Stimulated activated CD8-positive, alpha-beta memory T cell treated with anti-CD3 and anti-CD28 coated beads, Interleukin-15, amount 100 ng/mL, for 48 hours (primary cell): ENCODE measurements around the gene IFIT2.
A peak's percentile ranks its signal among the peaks of the same experiment; 100 is the strongest.
"Not testable (repeated sequence)": the region's sequence is repeated elsewhere in the genome, so short reads cannot be mapped to it uniquely, and the experiment has no call there.

Experiments
- DNase-seq, 2 donors: peaks; one replicate each; pipeline ENCODE4 v3.0.0-alpha.2; 2020; ENCODE audit warnings: low read depth in 2 of 2

Gene IFIT2

GRCh38 chr10:89307269-89307577, 5.4 kb downstream of the IFIT2 start:
- no peak for DNase-seq

- no peak for DNase-seq
Observed at GRCh38 chr10:89308266-89308665, 6.4 kb downstream of the IFIT2 start.

GRCh38 chr10:89308736-89309135, 6.9 kb downstream of the IFIT2 start:
- DNase-seq: no peak

GRCh38 chr10:89309156-89310055, 7.6 kb downstream of the IFIT2 start:
- no peak for DNase-seq

- DNase-seq: no peak
Observed at GRCh38 chr10:89310056-89310893, 8.4 kb downstream of the IFIT2 start.

GRCh38 chr10:89312973-89313372, 11.1 kb downstream of the IFIT2 start:
- no peak for DNase-seq

- DNase-seq: no peak
Observed at GRCh38 chr10:89314676-89315075, 12.8 kb downstream of the IFIT2 start.

- DNase-seq: not testable (repeated sequence)
Observed at GRCh38 chr10:89318047-89318446, 16.2 kb downstream of the IFIT2 start.

- DNase-seq: not testable (repeated sequence)
Observed at GRCh38 chr10:89325081-89325480, 23.2 kb downstream of the IFIT2 start.

- not testable (repeated sequence) for DNase-seq
Observed at GRCh38 chr10:89325856-89326255, 24.0 kb downstream of the IFIT2 start.

GRCh38 chr10:89327803-89328441, 26.1 kb downstream of the IFIT2 start, which contains the start of gene IFIT3:
TSS of gene IFIT3 (plus strand) at chr10:89327997. CDS start at chr10:89328074, 77 bp downstream.
- no peak for DNase-seq

- DNase-seq: no peak
Observed at GRCh38 chr10:89329151-89329550, 27.3 kb downstream of the IFIT2 start.

- DNase-seq: not testable (repeated sequence)
Observed at GRCh38 chr10:89330014-89330413, 28.2 kb downstream of the IFIT2 start.

GRCh38 chr10:89330537-89331212, 28.8 kb downstream of the IFIT2 start:
- DNase-seq: no peak

GRCh38 chr10:89331487-89332122, 29.8 kb downstream of the IFIT2 start:
- DNase-seq: not testable (repeated sequence)

GRCh38 chr10:89332123-89332633, 30.3 kb downstream of the IFIT2 start:
- DNase-seq: no peak

GRCh38 chr10:89335226-89335625, 33.4 kb downstream of the IFIT2 start:
- DNase-seq: no peak

GRCh38 chr10:89336241-89336640, 34.4 kb downstream of the IFIT2 start:
- no peak for DNase-seq

GRCh38 chr10:89337484-89337883, 35.6 kb downstream of the IFIT2 start:
- peak in 1 of 2 donors; percentile 8 for DNase-seq

GRCh38 chr10:89338713-89339112, 36.9 kb downstream of the IFIT2 start:
- no peak for DNase-seq

- no peak for DNase-seq
Observed at GRCh38 chr10:89339875-89340274, 38.0 kb downstream of the IFIT2 start.
